Bronchial epithelial cell (primary cell): Measurements from ENCODE around the gene DYRK3. TPM values are rescaled to one million over a fixed set of nuclear protein-coding genes. Genes with fewer than 3 reads are reported as not detected.

Experiments used
- DNase-seq: peaks from one replicate; pipeline ENCODE4 v3.0.0-alpha.2; 2010; ENCODE audit warnings: low read depth
- FAIRE-seq: peaks from 2 replicates; lab custom pipeline; 2011; peaks lifted over from hg19 to GRCh38; lab: Jason Lieb, UNC
- H3K27me3 ChIP-seq: 2 replicates; pipeline ENCODE4 v1.5.1; 2011; ENCODE audit warnings: low read length; ENCODE audit not compliant: control insufficient read depth, insufficient read depth
- H3K36me3 ChIP-seq: 2 replicates; pipeline ENCODE4 v1.5.1; 2011; ENCODE audit warnings: low read length; ENCODE audit not compliant: control insufficient read depth, insufficient read depth
- H3K4me3 ChIP-seq: 2 replicates; pipeline ENCODE4 v1.5.1; 2011; ENCODE audit warnings: mild to moderate bottlenecking, low read depth, low read length, control low read depth
- total RNA-seq: library from RNA; depleted of rRNA; stranded (reverse); fragments of >200 nt; gene quantifications from 2 replicates; pipeline ENCODE4 v1.2.1, GENCODE V29; 2014
- TF ChIP-seq, protein P1 (sequence below): IDR thresholded peaks from 2 replicates; pipeline ENCODE4 v1.5.1; 2011; ENCODE audit warnings: mild to moderate bottlenecking, moderate library complexity, low read length, control low read depth, inconsistent platforms; ENCODE audit not compliant: insufficient read depth, severe bottlenecking

DYRK3 gene
- total RNA-seq, 1 donor from 2014 or later = 58.2 TPM

DNA sequence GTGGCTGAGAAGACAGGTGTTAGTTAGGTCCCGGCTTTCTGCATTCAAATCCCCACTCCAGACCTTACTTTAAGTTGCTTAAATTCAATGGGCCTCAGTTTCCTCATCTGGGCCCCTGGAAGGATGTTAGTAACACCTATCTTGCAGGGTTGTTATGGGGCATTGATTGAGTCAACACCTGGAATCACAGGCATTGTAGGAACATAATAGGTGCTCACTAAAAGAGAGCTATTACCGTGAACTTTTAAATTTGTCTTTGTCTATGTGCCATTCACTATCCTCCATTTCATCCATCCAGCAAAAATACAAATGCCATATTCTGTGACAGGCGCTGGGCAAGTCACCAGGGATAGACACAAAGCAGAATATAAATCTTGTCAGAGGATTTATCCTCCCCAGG, 38.9 kb downstream of the DYRK3 start:
- no peak overlapping the region for H3K4me3 ChIP-seq
- no peaks in the 10 kb centered on the region for H3K36me3 ChIP-seq
- no peak for DNase-seq
- TF ChIP-seq, protein P1, sequence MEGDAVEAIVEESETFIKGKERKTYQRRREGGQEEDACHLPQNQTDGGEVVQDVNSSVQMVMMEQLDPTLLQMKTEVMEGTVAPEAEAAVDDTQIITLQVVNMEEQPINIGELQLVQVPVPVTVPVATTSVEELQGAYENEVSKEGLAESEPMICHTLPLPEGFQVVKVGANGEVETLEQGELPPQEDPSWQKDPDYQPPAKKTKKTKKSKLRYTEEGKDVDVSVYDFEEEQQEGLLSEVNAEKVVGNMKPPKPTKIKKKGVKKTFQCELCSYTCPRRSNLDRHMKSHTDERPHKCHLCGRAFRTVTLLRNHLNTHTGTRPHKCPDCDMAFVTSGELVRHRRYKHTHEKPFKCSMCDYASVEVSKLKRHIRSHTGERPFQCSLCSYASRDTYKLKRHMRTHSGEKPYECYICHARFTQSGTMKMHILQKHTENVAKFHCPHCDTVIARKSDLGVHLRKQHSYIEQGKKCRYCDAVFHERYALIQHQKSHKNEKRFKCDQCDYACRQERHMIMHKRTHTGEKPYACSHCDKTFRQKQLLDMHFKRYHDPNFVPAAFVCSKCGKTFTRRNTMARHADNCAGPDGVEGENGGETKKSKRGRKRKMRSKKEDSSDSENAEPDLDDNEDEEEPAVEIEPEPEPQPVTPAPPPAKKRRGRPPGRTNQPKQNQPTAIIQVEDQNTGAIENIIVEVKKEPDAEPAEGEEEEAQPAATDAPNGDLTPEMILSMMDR = no peak
- no peak for FAIRE-seq
- no peaks in the 10 kb centered on the region for H3K27me3 ChIP-seq

DNA sequence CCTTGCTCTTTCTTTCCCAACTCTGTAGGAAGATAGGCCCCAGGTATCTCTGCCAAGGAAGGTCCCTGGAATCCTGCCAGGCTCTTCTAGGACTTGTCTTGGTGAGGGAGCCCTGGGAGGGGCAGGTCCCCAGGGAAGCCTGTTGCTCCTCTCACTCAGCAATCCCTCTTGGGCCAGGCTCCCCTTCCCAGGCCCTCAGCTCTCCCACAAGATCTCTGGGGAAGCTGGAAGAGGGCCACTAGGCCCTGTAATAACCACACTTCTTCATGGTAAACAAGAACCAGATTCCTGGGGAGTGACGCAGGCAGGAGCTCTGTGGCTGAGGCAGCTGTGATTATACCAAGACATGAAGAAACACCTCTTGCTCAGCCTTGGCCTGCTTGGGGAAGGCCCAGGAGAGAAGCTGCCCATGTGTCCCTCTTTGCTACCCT, 39.4 kb downstream of the DYRK3 start:
- DNase-seq = peak; percentile 98
- Histone ChIP-seq H3K36me3 (no peaks in the 10 kb centered on the region), H3K4me3 (no peak overlapping the region), H3K27me3 (no peaks in the 10 kb centered on the region)
- TF ChIP-seq, protein P1 = no peak
- no peak for FAIRE-seq

DNA sequence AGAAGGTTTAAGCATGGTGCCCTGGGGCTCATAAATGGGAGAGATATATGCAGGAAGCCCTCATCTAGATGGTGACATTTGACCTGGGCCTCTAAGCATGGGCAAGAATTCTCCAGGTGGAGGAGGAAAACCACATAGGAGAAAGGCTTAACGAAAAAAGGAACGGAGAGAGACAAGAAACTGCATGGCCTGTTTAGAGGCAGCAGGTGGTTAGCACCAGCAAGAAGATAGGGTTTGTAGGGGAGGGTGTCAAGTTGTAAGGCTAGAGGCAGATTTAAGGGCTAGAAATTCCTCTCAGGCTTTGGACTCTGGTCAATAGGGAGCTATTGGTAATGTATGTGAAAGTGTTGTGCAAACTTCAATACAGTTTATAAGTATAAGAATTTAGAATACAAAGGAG, 41.2 kb downstream of the DYRK3 start:
- no peak for FAIRE-seq
- no peaks in the 10 kb centered on the region for H3K36me3 ChIP-seq
- no peak overlapping the region for H3K4me3 ChIP-seq
- TF ChIP-seq, protein P1 = no peak
- DNase-seq = no peak
- H3K27me3 ChIP-seq = no peaks in the 10 kb centered on the region

DNA sequence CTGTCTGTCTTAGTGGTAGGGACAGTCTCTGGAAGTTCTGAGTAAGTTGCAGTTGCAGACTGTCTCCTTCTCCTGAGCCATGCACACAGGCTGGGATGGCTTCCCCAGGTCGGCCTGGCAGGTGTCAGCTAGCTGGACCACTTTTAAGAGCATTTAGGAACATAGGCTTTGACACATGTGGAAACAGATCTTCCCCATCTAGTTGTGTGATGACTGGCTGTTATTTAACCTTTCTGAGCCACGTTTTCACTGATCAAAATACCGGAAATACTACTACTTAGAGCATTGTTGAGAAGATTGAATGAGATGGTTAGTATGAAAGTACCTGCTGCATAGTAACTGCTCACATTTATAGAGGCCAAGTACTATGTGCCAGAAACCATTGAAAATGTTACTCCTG, 43.2 kb downstream of the DYRK3 start:
- no peak overlapping the region for H3K4me3 ChIP-seq
- DNase-seq = no peak
- H3K27me3 ChIP-seq = no peaks in the 10 kb centered on the region
- FAIRE-seq = no peak
- no peaks in the 10 kb centered on the region for H3K36me3 ChIP-seq
- TF ChIP-seq, protein P1 = no peak

DNA sequence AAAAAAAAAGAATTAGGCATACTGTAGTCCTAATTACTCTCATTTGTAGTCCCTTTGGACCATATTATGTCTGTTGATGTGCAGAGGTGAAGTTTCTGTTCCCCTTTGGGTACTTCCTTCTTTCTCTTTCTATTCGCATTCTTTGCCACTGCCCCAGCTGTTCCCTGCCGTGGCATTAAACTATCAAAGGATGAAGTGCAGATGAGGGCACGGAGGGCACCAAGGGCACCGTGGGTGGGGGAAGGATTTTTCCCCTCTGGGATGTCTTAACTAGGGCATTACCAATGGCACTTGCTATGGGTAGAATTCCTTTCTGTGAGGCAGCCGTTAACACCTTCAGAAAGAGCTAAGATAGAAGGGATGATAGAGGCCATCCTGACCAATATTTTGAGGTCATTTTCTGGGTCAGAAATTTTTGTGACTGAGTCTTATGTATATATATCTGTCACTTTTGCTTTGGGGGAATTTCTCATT, 44.4 kb downstream of the DYRK3 start:
- no peak for FAIRE-seq
- H3K36me3 ChIP-seq = no peaks in the 10 kb centered on the region
- no peaks in the 10 kb centered on the region for H3K27me3 ChIP-seq
- TF ChIP-seq, protein P1 = no peak
- no peak overlapping the region for H3K4me3 ChIP-seq
- DNase-seq = no peak

DNA sequence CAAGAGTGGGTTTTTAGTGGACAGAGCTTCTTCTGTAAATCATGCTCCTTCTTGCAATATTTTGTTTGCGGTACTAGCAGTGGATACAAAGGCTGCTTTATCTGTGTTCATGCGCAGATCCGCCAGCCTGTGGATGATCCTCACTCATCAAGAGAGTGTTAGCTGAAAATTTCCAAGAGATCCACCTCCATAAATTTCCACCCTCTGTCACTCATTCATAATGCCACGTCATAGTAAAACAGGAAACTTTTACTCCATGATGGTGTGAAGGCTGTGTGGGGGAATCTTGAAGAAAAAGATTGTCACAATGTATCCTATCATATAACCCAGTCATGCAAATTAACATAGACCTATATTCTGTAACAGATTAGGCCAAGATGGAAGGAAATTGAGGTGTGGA, 44.9 kb downstream of the DYRK3 start:
- no peak for DNase-seq
- no peak for FAIRE-seq
- TF ChIP-seq, protein P1 = no peak
- no peaks in the 10 kb centered on the region for H3K36me3 ChIP-seq
- H3K4me3 ChIP-seq = no peak overlapping the region
- no peaks in the 10 kb centered on the region for H3K27me3 ChIP-seq
